NCI-H2171 (cell line): Measurements from ENCODE around the gene DTNB.
A peak's percentile ranks its signal among the peaks of the same experiment; 100 is the strongest.

Source experiments
- DNase-seq: peaks from one replicate; lab custom pipeline; 2025; lab: John Stamatoyannopoulos, UW

DTNB gene

GRCh38 chr2:25369876-25370275, 303.5 kb downstream of the DTNB start:
- no peak for DNase-seq

DNA sequence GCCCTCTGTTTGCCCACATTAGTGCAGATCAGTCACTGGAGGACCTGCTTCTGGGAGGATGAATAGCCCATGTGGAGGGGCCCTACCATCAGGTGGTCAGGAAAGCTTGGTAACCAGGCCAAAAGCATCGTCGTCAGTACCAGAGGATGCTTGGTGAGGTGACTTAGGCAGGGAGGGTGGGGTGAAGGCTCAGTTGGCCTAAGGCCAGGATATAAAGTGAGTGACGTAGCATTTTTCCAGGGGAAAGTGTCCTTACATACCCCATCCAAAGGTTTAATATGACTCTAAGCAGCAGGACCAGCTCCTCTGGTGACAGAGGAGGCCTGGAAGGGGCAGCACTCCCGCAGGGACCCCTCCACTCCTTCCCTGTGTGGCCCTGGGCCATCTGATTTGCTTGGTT, 303.9 kb downstream of the DTNB start:
- DNase-seq: no peak

- DNase-seq: no peak
Measured at GRCh38 chr2:25368660-25369059, 304.7 kb downstream of the DTNB start.

GRCh38 chr2:25367296-25367695, 306.1 kb downstream of the DTNB start:
- DNase-seq: no peak

DNA sequence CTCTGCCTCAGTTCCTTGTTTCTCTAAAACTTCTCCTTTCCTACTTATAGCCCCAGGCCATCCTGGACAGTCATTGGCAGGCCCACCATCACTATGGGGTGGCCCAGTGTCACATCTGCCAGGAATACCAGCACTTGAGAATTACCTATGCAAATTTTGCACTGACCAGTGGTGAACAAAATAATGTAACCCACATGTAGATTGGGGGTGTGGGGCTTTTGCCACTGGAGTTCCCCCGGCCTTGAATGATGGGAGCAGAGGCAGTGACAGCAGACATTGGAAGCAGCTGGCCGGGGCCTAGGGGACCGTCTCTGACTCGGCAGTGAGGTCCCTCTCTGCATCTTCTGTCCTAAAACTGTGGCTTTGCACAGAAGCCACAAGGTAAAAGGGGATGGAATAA, 306.7 kb downstream of the DTNB start:
- no peak for DNase-seq

- DNase-seq: no peak
Measured at GRCh38 chr2:25365241-25365640, 308.1 kb downstream of the DTNB start.

DNA sequence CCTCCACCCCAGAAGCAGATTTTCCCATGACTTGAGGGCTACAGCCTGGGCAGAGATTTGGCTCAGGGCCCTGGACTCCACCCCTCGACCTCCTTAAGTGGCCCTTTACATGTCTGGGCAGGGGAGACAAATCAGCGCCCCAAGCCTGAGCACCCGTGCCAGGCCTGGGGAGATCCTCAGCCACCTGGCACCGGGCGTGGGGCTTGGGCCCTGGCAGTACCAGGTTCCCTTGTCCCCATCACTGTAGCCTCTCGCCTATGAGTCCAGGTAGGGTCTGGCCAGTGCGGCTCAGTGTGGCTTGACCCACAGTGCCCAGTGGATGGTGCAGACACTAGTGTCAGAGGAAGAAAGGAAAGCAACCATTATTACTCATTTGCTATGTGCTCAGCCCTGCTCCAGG, 309.6 kb downstream of the DTNB start:
- no peak for DNase-seq

GRCh38 chr2:25362434-25363145, 310.8 kb downstream of the DTNB start:
- DNase-seq: peak; percentile 19

- DNase-seq: peak; percentile 90
Measured at GRCh38 chr2:25362049-25362433, 311.3 kb downstream of the DTNB start.

- DNase-seq: no peak
Measured at GRCh38 chr2:25361261-25362048, 311.9 kb downstream of the DTNB start.

DNA sequence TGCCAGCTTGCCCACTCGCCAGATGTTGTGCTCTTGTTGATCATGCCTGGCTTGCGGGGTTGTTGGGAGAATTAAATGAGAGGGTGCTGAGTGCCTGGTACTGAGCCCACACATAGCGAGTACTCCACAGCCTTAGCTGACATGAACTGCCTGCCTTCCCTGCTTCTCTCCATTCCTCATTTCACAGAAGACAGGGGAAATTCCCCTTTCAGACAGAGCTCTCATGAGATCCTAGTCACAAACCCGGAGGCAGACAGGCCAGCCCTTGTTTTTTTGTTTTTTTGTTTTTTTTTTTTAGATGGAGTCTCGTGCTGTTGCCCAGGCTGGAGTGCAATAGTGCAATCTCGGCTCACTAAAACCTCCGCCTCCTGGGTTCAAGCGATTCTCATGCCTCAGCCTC, 314.5 kb downstream of the DTNB start:
- no peak for DNase-seq

DNA sequence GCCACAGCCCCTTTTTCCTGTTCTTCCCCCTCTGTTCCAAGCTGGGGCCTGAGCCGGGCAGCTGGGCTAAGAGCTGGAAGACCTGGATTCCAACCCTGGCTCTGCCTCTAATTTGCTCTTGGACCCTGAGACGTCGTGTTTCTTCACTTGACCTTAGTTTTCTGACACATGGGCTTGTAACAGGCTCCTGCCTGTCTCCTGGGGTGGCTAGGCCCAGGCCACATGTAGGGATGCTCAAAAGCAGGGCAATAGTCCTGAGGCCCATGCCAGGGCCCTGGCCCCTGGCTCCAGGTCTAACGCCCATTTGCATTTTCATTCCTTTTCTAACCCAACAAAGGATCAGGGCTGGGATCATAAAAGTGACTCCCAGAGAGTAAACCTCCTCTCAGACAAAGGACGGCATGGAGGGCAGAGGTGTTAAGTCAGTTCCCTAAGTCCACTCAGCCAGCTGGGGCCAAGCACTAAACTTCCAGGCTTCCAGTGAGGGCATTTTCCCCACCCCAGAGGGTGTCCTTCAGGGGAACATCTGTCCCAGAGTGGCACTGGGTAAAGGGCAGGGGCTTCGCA, 315.0 kb downstream of the DTNB start:
- no peak for DNase-seq

DNA sequence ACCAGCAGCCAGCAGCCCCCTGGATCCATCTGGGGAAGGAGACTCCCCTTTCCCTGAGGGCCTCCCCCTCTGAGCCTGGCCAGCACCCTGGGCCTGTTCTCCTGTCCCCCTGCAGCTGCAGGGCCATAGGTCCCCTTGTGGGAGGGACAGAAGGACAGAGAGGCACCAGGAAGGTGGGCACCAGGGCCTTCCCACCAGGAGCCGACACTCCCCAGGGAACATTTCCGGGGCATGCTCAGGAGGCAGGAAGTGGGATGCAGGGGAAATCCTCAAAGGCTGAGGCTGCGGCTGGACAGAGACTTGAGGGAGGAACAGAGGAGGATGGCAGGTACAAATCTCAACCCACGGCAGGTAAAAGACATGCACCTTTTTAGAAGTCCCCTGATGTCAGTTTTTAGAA, 317.3 kb downstream of the DTNB start:
- no peak for DNase-seq

GRCh38 chr2:25355270-25355669, 318.1 kb downstream of the DTNB start:
- DNase-seq: no peak

DNA sequence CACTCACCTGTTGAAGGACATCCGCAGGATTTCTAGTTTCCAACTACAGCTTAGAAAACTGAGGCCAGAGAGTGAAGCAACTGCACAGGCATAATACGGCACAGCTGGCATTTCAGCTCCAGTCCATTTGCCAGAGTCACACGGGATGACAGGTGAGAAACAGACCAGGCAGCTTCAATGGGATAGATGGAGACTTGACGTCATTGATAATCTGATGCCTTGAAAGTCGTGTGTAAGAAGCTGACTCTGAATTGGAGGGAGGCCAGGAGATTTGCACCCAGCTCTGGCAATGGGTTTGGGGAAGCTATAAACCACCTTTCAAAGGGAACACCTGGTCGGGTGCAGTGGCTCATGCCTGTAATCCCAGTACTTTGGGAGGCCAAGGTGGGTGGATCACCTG, 319.3 kb downstream of the DTNB start:
- peak; percentile 59 for DNase-seq

DNA sequence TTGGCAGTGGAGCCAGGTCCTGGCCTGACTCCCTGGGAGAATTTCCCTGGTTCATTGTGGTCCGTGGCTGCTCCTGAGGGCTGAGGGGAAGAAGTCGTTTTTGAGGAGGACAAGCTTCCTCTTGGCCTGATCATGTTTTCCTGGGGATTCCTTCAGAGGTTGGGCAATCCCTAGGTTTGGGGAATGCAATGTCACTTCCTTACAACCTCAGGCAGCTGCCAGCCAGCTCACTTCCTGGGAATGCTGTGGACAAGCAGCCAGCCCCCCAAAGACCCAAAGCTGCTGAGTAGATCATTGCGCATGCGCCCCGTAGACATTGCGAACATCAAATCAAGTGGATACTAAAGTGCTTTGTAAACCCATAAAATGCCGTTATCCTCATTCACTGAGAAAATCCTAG, 324.0 kb downstream of the DTNB start:
- DNase-seq: no peak

- no peak for DNase-seq
Measured at GRCh38 chr2:25347846-25348245, 325.5 kb downstream of the DTNB start.

- no peak for DNase-seq
Measured at GRCh38 chr2:25347205-25347815, 326.1 kb downstream of the DTNB start.

DNA sequence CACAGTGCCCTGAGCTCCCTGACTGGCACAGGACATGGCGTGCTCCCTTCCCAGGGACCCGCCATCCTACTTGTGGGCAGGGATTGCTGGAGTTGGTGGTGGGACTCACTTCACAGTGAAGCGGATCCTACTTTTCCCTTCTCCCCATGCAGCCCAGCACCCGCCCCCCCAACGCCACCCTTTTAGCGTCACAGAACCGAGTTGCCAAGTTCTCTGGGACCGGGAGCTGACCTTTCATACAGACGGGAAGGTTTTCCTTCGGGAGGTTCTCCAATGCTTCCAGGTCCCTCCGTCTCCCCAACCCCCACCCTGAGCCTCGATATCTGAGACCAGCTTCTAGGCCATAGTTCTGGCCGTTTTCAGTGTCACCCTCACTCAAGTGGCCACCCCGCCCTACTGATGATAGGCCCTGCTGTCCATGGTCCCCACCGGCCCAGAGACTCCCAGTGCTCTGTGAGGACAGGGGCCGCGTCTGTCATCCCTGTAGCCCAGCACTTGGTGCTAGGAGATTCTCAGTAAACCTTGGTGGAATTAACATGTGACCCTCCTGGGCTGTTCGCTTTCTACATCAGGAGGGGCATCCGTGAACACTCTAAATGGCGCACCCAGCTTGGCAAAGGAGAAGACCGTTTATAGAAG, 330.1 kb downstream of the DTNB start:
- DNase-seq: no peak

DNA sequence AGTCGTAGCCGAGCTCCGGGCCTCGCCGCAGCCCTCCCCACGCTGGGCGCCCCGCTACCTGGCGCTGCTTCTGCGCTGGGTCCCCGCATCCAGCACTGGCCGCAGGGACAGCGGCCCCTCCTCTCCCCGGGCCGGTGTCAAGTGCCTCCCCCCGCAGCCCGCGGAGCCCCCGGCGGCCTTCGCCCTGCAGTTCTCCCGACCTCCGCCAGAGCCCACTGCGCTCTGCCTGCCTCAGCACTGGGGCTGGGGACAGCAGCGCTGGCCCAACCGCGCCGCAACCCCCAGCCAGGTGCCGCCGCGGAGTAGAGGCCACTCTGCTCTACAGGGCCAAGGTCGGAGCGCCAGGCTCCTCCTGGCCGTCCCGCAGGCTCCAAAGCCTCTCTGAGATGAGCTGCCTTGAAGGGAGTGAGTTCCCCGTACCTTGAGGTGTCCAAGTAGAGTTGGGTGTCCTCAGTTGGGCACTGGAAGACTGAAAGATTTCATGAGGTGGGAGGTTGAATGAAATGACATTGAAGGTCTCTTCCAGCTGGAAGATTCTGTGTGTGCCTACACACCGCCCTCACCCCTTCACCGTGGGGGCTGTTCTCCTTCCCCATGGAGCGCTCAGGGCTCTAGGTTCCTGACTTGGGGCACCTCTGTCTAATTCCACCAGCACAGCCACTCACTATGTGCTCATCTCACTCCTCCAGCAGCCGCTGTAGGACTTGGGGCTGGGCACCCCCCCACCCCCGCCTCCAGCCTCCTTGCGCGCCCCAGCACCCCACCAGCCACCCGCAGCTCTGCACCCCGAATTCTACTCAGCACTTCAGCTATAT, 330.8 kb downstream of the DTNB start:
- DNase-seq: peak; percentile 66

DNA sequence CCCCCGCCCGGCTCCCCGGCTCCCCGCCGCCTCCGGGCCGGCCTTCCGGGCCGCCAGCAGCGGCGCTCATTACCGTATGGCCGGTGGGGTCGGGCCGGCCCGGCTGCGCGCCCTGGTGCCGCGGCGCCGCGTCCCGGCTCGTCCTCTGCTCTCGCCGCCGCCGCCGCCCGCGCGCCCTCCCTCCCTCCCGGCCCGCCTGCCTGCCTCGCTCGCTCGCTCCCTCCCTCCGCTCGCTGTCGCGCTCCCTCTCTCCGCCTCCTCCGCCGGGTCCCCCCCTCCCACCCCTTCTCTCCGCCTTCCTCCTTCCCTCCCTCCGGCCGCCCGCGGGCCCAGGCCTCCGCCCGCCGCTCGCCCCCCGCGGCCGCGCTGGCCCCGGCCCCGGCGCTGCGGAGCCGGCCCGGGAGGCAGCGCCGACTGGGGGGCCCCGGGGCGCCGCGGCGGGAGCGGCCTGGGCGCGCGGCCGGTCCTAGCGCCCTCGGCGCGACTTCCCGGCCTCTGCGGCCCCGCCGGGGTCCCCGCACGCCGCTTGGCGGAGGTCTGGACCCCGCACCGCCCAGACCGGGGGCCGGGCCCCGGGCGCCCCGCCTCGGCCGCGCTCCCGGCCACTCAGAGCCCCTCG, 331.5 kb downstream of the DTNB start, which contains the start of gene DNMT3A:
Gene DNMT3A, minus strand, starts transcription at position 173 of the 619 bp plus-strand sequence. CDS start 27,941 bp downstream, outside the sequence.
- peak; percentile 67 for DNase-seq
